ENCODE measurements around the gene OSBPL10.

The OSBPL10 gene

GRCh38 chr3:31661993-31662670 is 318.9 kb downstream of the OSBPL10 start:
- no peak for DNase-seq (ENCODE audit: low read depth)

DNA sequence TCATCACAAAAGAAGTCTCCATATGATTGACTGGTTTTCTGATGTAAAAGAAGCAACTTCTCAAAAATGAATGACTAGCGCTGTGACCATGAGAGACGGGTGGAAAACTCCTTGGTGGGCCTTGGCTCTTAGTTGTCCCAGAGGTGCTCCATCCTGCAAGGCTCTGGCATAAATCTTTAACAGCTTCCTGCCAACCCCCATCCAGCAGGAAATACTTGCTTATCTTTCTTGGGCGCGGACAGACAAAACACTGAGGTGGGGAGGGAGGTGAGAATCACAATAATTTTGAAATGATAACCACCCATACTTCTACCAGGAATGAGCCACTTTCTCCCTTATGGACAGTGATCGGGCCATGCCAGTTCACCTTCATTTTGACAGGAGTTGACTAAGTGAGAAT is 319.8 kb downstream of the OSBPL10 start:
- DNase-seq (ENCODE audit: low read depth), result no peak

- no peak for DNase-seq (ENCODE audit: low read depth)
Measured at GRCh38 chr3:31659246-31659645, 321.8 kb downstream of the OSBPL10 start.

- no peak for DNase-seq (ENCODE audit: low read depth)
Measured at GRCh38 chr3:31654998-31655397, 326.1 kb downstream of the OSBPL10 start.

GRCh38 chr3:31653464-31653863 is 327.6 kb downstream of the OSBPL10 start:
- DNase-seq (ENCODE audit: low read depth), result no peak

- DNase-seq (ENCODE audit: low read depth), result no peak
Measured at GRCh38 chr3:31652296-31652695, 328.8 kb downstream of the OSBPL10 start.

DNA sequence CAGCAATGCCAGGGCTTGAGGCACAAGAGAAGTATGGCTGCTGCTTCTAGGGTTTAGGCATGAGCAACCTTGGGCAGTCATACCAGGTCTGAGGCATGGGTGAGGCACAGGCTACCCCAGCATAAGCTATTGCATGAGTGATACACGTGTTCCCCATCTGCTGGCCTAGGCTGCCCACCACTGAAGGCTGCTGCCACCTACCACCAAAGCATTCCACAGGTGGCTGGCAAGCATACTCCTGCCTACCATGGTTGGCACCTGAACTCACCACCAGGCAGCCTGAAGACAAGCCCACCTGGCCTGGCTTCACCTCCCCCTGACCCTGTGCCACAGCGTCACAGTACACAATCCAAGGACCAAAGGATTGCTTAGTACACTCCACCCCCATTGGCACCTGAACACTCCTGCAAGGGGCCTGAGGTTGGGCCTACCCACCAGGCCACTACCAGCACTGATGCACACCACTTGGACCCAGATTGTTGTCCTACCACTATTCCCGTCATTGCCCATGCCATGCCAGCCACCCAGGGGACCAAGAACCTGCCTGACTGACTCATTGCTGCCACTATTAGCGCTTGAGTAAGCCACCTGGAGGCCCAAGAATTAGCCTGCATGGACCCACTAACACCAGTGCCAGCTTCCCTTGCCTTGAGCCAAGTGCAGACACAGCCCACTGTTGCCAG is 332.6 kb downstream of the OSBPL10 start:
- no peak for DNase-seq (ENCODE audit: low read depth)

GRCh38 chr3:31645256-31645655 is 335.8 kb downstream of the OSBPL10 start:
- no peak for DNase-seq (ENCODE audit: low read depth)

- no peak for DNase-seq (ENCODE audit: low read depth)
Measured at GRCh38 chr3:31639828-31640227, 341.2 kb downstream of the OSBPL10 start.

DNA sequence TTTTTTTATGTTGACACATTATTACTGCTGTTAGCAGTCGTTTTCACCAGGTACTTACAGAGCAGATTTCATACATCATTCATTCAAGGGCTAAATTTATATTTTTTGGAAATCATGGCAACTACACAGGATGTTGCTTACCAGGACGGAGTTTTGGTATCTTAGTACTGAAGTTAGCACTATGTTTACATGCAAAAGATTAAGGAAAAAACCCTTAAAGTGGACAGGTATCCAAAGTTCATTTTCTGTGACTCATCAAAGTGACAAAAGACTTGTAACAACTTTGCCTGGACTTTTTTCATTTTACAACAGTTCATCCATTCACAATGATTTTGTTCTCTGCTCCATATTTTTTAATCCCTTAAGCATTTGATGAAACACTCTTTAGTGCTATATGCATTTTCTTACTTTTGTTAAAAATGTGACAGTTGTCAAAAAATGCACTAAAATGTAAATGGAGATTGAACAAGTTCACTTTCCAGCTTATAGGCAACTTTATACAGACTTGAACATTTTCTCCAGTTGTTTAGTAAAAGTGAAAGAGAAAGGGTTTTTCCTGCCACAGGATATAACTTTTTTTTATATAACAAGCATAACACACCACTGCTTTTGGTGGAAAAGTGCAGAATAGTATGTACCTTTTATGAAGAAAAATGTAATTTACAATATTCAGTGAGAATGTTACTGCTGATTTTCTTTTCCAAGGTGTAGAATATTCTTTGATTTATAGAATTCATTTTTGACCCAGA is 344.2 kb downstream of the OSBPL10 start:
- DNase-seq (ENCODE audit: low read depth), result no peak

- no peak for DNase-seq (ENCODE audit: low read depth)
Measured at GRCh38 chr3:31636049-31636448, 345.0 kb downstream of the OSBPL10 start.

GRCh38 chr3:31635545-31635944 is 345.5 kb downstream of the OSBPL10 start:
- DNase-seq (ENCODE audit: low read depth), result no peak

DNA sequence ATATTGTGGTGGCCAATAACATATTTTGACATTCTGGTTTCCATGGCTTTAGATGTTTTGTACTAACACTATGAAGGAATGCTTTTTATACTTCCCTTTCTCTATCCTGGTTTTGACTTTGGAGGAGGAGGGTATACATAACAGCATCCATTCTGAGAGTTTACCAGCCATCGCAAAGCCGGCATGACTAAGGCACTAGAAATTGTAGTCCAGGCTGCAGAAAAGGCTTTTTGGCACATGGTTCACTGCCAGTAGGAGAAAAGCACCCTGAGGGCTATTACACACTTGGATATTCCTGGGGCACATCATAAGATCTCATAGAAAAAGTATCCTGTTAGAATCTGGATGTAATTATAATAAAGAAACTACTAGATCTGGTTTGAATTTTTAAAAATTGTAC is 346.6 kb downstream of the OSBPL10 start:
- no peak for DNase-seq (ENCODE audit: low read depth)

- DNase-seq (ENCODE audit: low read depth), result no peak
Measured at GRCh38 chr3:31629054-31629453, 352.0 kb downstream of the OSBPL10 start.

GRCh38 chr3:31625358-31625757 is 355.7 kb downstream of the OSBPL10 start:
- no peak for DNase-seq (ENCODE audit: low read depth)

DNA sequence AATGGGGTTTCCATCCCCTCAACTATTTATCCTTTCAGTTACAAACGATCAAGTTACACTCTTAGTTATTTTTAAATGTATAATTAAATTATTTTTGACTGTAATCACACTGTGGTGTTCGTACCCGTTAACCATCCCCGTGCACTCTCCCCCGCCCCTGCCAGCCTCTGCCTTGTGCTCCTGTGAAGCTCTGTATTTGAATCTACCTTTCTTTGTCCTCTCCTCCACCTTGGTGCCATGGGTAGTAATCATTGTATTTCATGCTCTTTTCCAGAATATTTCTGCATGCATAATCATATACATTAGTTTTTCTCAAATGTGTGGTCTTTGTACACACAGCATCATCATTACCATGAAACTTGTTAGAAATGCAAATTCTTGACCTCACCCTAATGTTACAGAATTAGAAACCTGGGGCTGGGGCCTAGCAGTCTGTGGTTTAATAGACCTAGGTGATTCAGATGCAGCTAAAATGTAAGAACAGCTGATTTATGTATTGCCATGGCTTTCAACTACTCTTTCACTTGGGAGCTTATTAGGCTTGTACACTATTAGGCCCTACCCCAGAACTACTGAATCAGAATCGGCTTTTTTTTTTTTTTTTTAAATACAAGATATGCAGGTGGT is 356.9 kb downstream of the OSBPL10 start:
- DNase-seq (ENCODE audit: low read depth), result no peak

GRCh38 chr3:31622636-31623288 is 358.3 kb downstream of the OSBPL10 start:
- DNase-seq (ENCODE audit: low read depth), result no peak

- no peak for DNase-seq (ENCODE audit: low read depth)
Measured at GRCh38 chr3:31621314-31621713, 359.7 kb downstream of the OSBPL10 start.

- no peak for DNase-seq (ENCODE audit: low read depth)
Measured at GRCh38 chr3:31620656-31621055, 360.4 kb downstream of the OSBPL10 start.

GRCh38 chr3:31616711-31617110 is 364.4 kb downstream of the OSBPL10 start:
- no peak for DNase-seq (ENCODE audit: low read depth)

DNA sequence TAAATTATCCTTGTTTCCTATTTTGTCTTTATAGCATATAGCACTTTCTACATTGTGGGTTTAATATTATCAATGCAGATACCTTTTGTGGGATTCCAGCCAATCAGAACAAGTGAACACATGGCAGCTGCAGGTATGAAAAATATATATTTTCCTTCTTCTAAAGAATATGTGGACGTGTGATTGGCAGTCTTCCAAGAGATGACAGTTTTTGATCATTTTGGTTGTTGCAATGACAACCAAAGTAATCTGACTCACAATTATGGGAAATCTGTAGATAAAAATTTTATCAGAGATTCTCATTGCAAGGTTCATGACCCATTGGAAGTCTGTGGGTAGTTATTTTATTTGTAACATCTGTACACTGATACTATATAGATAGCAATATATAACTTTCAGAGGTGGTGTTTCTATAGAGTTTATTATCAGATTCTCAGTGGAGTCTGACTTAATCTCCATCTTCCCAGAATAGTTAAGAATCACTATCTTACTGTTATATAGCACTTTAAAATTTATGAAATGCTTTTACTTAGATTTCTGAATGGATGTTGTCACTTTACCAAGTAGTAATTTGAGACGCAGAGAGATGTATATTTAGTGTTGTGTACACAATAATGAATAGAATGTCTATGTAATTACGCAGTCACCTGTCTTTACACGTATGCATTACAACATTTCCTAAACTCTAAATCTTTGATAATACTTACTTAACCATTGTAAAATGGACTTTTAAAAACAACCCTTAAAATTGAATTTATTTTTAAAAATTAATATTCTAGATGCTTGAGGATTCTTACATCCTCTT is 365.8 kb downstream of the OSBPL10 start:
- DNase-seq (ENCODE audit: low read depth), result no peak
